ENCODE measurements around the gene LIME1. TPM values are rescaled to one million over a fixed set of nuclear protein-coding genes. Genes with fewer than 3 reads are reported as not detected.

The LIME1 gene
- total RNA-seq, 2 experiments from 2014 or later, result 149 to 165 TPM

DNA sequence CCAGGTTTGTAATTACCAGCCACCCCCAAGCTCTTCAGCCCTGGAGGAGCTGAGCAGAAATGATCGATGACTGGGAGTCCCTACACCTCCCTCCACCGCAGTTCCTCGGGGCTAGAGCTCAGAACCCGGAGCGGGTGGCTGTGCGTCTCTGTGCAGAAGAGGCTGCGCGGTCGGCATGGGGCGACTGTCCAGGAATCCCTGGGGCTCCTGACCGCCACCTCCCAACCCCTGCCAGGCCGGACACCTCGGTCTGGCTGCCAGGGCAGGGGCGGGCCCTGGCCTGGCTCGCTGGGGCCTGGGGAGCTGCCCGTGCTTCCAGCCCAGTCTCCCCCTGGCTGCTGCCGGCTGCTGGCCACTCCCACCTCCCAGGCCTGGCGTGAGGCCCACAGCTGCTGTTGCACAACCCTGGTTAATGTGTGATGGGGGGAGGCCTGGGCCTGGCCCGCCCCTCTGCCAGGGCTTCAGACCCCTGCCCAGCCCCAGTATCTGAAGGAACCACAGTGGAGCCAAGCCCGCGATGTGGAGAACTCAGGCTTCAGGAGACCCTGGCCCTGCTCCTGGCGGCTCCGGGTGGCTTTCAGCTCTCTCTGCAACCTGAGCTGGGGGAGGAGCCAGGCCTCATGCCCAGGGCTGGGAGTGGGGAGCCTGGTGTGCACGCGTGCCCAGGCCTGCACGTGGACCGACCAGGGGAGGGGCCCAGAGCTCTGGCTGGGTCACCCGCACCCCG, 4.3 kb downstream of the LIME1 start:
- ATAC-seq (ENCODE audit: poor library complexity) (peak; percentile 19), DNase-seq (peak in 7 of 14 experiments; percentile 21 to 77 (median 44))
- peaks cover 45% of the 10 kb centered on the region for H3K4me1 ChIP-seq (ENCODE audit: insufficient read depth, low read length)
- no peaks in the 10 kb centered on the region for H3K9me3 ChIP-seq (ENCODE audit: control insufficient read depth in 1 of 2, insufficient read depth in 1 of 2, low read length in 2 of 2)
- Mint-ChIP-seq H3K27me3 (no peaks in the 10 kb centered on the region), H3K27ac (peak overlapping the region; percentile 49), H3K4me3 (peak overlapping the region; percentile 80), H3K4me1 (ENCODE audit: low read depth) (peaks cover 13% of the 10 kb centered on the region), H3K36me3 (ENCODE audit: low read depth) (peaks cover 20% of the 10 kb centered on the region), H3K9me3 (no peaks in the 10 kb centered on the region)
- POLR2A ChIA-PET, result interaction anchor here (0.7 to 9.9 kb wide), 11 partner anchors 10 to 219 kb away, joined by 3 to 168 read pairs (median 4); partner anchors contain the start of genes ARFRP1 and ZGPAT
- CTCF ChIA-PET, result interaction anchor here (0.5 to 2.1 kb wide), 6 partner anchors 14 to 233 kb away, joined by 3 to 7 read pairs (median 4); partner anchors contain the start of genes ARFRP1 and ZGPAT
- H3K27ac ChIP-seq (ENCODE audit: low read depth in 1 of 2, low read length in 2 of 2), result peak overlapping the region in 1 of 2 donors; percentile 46
- intact Hi-C loops (cut with DNase I, micrococcal nuclease), result loop anchor here in 1 of 2 experiments (2.0 to 5.0 kb wide), 2 partner anchors 42 to 83 kb away; partner anchors contain the start of gene RTEL1
- H3K27me3 ChIP-seq (ENCODE audit: control insufficient read depth in 1 of 2, insufficient read depth in 2 of 2, low read length in 2 of 2), result no peaks in the 10 kb centered on the region
- TF ChIP-seq, protein P1, sequence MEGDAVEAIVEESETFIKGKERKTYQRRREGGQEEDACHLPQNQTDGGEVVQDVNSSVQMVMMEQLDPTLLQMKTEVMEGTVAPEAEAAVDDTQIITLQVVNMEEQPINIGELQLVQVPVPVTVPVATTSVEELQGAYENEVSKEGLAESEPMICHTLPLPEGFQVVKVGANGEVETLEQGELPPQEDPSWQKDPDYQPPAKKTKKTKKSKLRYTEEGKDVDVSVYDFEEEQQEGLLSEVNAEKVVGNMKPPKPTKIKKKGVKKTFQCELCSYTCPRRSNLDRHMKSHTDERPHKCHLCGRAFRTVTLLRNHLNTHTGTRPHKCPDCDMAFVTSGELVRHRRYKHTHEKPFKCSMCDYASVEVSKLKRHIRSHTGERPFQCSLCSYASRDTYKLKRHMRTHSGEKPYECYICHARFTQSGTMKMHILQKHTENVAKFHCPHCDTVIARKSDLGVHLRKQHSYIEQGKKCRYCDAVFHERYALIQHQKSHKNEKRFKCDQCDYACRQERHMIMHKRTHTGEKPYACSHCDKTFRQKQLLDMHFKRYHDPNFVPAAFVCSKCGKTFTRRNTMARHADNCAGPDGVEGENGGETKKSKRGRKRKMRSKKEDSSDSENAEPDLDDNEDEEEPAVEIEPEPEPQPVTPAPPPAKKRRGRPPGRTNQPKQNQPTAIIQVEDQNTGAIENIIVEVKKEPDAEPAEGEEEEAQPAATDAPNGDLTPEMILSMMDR (IDR thresholded peaks at IDR 0.05), result no peak
- H3K4me3 ChIP-seq (ENCODE audit: low read length), result peak overlapping the region; percentile 68
- peaks cover 44% of the 10 kb centered on the region for H3K36me3 ChIP-seq (ENCODE audit: insufficient read depth, low read length)

GRCh38 chr20:63741354-63741675, 4.9 kb downstream of the LIME1 start:
- peak overlapping the region; percentile 49 for H3K27ac Mint-ChIP-seq
- intact Hi-C loops (cut with DNase I, micrococcal nuclease), result loop anchor here in 1 of 2 experiments (2.0 to 5.0 kb wide), 2 partner anchors 41 to 84 kb away; partner anchors contain the start of gene RTEL1
- peak overlapping the region; percentile 68 for H3K4me3 ChIP-seq (ENCODE audit: low read length)

More at GRCh38 chr20:63741354-63741675, 4.9 kb downstream of the LIME1 start:
- no peaks in the 10 kb centered on the region for H3K27me3 ChIP-seq (ENCODE audit: control insufficient read depth in 1 of 2, insufficient read depth in 2 of 2, low read length in 2 of 2)
- Mint-ChIP-seq H3K36me3 (ENCODE audit: low read depth) (peaks cover 16% of the 10 kb centered on the region), H3K27me3 (no peaks in the 10 kb centered on the region), H3K4me3 (peak overlapping the region; percentile 80), H3K4me1 (ENCODE audit: low read depth) (peaks cover 10% of the 10 kb centered on the region), H3K9me3 (no peaks in the 10 kb centered on the region)
- peaks cover 40% of the 10 kb centered on the region for H3K36me3 ChIP-seq (ENCODE audit: insufficient read depth, low read length)
- no peaks in the 10 kb centered on the region for H3K9me3 ChIP-seq (ENCODE audit: control insufficient read depth in 1 of 2, insufficient read depth in 1 of 2, low read length in 2 of 2)
- ATAC-seq (ENCODE audit: poor library complexity) (no peak), DNase-seq (no peak)
- ChIA-PET CTCF (interaction anchor here (1.4 to 2.1 kb wide), 3 partner anchors 35 to 99 kb away, joined by 3 to 7 read pairs (median 5); no protein-coding TSS in a partner anchor), POLR2A (interaction anchor here (0.9 to 9.9 kb wide), 7 partner anchors 10 to 220 kb away, joined by 3 to 168 read pairs (median 4); partner anchors contain the start of genes ARFRP1, RTEL1 and ZGPAT)
- peak overlapping the region in 1 of 2 donors; percentile 46 for H3K27ac ChIP-seq (ENCODE audit: low read depth in 1 of 2, low read length in 2 of 2)
- TF ChIP-seq, protein P1 (IDR thresholded peaks at IDR 0.05), result no peak
- H3K4me1 ChIP-seq (ENCODE audit: insufficient read depth, low read length), result peaks cover 40% of the 10 kb centered on the region
